ENCODE data around the gene FARSB.

FARSB gene

GRCh38 chr2:222610746-222611145 is 45.1 kb downstream of the FARSB start:
- Histone ChIP-seq H3K4me3 (no peak overlapping the region), H3K9ac (no peak overlapping the region), H3K27me3 (no peaks in the 10 kb centered on the region), H3K27ac (no peak overlapping the region), H3K4me1 (no peaks in the 10 kb centered on the region), H3K9me3 (no peaks in the 10 kb centered on the region), H4K20me1 (peaks cover 9% of the 10 kb centered on the region; the same call in 1 of the 2 replicates), H3K36me3 (peaks cover 76% of the 10 kb centered on the region), H3K4me2 (no peak overlapping the region)
- no peak for TF ChIP-seq Cebpa-rat (IDR thresholded peaks at IDR 0.05)

GRCh38 chr2:222609381-222609780 is 46.5 kb downstream of the FARSB start:
- Histone ChIP-seq H4K20me1 (peaks cover 9% of the 10 kb centered on the region; the same call in 1 of the 2 replicates), H3K4me3 (no peak overlapping the region), H3K27ac (no peak overlapping the region), H3K9ac (no peak overlapping the region), H3K27me3 (no peaks in the 10 kb centered on the region), H3K4me1 (no peaks in the 10 kb centered on the region), H3K4me2 (no peak overlapping the region), H3K9me3 (no peaks in the 10 kb centered on the region), H3K36me3 (peaks cover 79% of the 10 kb centered on the region)
- TF ChIP-seq Cebpa-rat (IDR thresholded peaks at IDR 0.05) = no peak

DNA sequence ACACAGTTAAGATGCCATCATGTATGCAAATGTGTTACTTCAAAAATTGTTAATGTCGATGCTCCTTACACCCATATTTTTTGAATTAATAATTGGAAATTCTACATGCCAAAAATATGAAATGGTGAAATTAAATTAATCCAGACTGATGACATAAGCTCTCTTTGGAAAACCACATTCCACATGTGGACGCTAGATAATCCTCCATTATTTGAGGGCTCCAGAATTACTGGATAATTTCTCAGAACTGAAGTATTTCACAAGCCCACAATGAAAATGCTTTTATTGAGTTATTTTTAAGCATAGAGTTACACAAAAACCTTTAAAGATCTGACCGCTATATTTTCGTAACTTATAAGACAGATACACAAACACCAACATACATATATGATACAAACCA is 47.8 kb downstream of the FARSB start:
- H3K9ac ChIP-seq = no peak overlapping the region
- H3K36me3 ChIP-seq = peaks cover 73% of the 10 kb centered on the region
- H3K27me3 ChIP-seq = no peaks in the 10 kb centered on the region
- peaks cover 9% of the 10 kb centered on the region; the same call in 1 of the 2 replicates for H4K20me1 ChIP-seq
- no peak for TF ChIP-seq Cebpa-rat (IDR thresholded peaks at IDR 0.05)
- H3K4me3 ChIP-seq = no peak overlapping the region
- H3K4me1 ChIP-seq = no peaks in the 10 kb centered on the region
- H3K9me3 ChIP-seq = no peaks in the 10 kb centered on the region
- H3K27ac ChIP-seq = no peak overlapping the region
- no peak overlapping the region for H3K4me2 ChIP-seq

GRCh38 chr2:222606306-222606705 is 49.6 kb downstream of the FARSB start:
- H3K36me3 ChIP-seq = peaks cover 61% of the 10 kb centered on the region
- no peak for TF ChIP-seq Cebpa-rat (IDR thresholded peaks at IDR 0.05)

GRCh38 chr2:222604749-222605515 is 51.0 kb downstream of the FARSB start:
- H3K36me3 ChIP-seq = peaks cover 55% of the 10 kb centered on the region
- peaks cover 14% of the 10 kb centered on the region for H4K20me1 ChIP-seq
- H3K4me1 ChIP-seq = no peaks in the 10 kb centered on the region
- H3K4me3 ChIP-seq = no peak overlapping the region
- H3K9me3 ChIP-seq = no peaks in the 10 kb centered on the region
- H3K27me3 ChIP-seq = no peaks in the 10 kb centered on the region
- H3K4me2 ChIP-seq = no peak overlapping the region
- no peak for TF ChIP-seq Cebpa-rat (IDR thresholded peaks at IDR 0.05)
- H3K9ac ChIP-seq = no peak overlapping the region
- H3K27ac ChIP-seq = no peak overlapping the region

More at GRCh38 chr2:222606306-222606705, 49.6 kb downstream of the FARSB start:
- Histone ChIP-seq H3K4me2 (no peak overlapping the region), H3K9me3 (no peaks in the 10 kb centered on the region), H3K27ac (no peak overlapping the region), H3K4me3 (no peak overlapping the region), H3K4me1 (no peaks in the 10 kb centered on the region), H4K20me1 (peaks cover 15% of the 10 kb centered on the region), H3K27me3 (no peaks in the 10 kb centered on the region), H3K9ac (no peak overlapping the region)

DNA sequence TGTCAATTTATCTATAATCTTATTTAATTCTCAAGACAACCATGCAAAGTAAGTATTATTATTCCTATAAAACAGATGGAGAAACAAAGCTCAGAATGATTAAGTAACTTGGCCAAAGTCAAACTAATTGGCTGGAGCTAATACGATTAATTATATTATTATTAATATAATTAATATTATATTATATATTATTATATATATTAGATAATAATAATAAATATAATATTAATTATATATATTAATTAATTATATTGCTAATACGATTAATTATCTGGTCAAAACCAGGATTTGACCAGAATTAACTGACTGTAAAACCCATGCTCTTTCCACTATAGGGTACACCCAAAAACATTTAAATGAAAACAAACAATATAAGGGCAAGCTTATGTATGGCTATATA is 52.4 kb downstream of the FARSB start:
- Histone ChIP-seq H3K27ac (no peak overlapping the region), H3K4me1 (no peaks in the 10 kb centered on the region), H3K4me2 (no peak overlapping the region), H4K20me1 (peaks cover 8% of the 10 kb centered on the region), H3K9me3 (no peaks in the 10 kb centered on the region), H3K36me3 (peaks cover 52% of the 10 kb centered on the region), H3K27me3 (no peaks in the 10 kb centered on the region), H3K4me3 (no peak overlapping the region), H3K9ac (no peak overlapping the region)
- no peak for TF ChIP-seq Cebpa-rat (IDR thresholded peaks at IDR 0.05)

- Histone ChIP-seq H4K20me1 (peaks cover 23% of the 10 kb centered on the region), H3K9ac (no peak overlapping the region), H3K36me3 (peaks cover 59% of the 10 kb centered on the region), H3K4me3 (no peak overlapping the region), H3K9me3 (no peaks in the 10 kb centered on the region), H3K27ac (no peak overlapping the region), H3K4me2 (no peak overlapping the region), H3K27me3 (no peaks in the 10 kb centered on the region), H3K4me1 (no peaks in the 10 kb centered on the region)
- TF ChIP-seq Cebpa-rat (IDR thresholded peaks at IDR 0.05) = no peak
Measured at GRCh38 chr2:222598611-222599010, 57.3 kb downstream of the FARSB start.

GRCh38 chr2:222595581-222595980 is 60.3 kb downstream of the FARSB start:
- peaks cover 83% of the 10 kb centered on the region for H3K36me3 ChIP-seq

DNA sequence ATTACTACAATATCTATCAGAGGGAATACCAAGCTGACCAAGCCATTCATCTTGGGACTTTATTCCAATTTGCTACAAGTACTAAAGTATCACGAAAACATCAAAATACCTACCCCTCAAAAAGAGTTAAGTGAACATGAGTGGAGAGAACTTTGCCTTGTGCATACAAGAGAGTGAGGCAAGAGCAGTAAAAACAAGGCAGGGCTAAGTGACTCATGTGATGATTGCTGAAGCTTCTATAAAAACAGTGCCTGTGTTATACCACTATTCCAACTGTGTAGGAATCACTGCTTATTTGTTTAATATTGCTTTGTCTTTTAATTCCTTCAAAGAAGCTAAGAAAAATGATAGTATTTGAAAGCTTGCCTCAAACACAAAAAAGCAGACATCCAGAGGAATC is 61.2 kb downstream of the FARSB start:
- H3K27ac ChIP-seq = no peak overlapping the region
- peaks cover 81% of the 10 kb centered on the region for H3K36me3 ChIP-seq
- peaks cover 17% of the 10 kb centered on the region; the same call in 1 of the 2 replicates for H4K20me1 ChIP-seq
- TF ChIP-seq Cebpa-rat (IDR thresholded peaks at IDR 0.05) = no peak
- no peaks in the 10 kb centered on the region for H3K27me3 ChIP-seq
- H3K4me1 ChIP-seq = no peaks in the 10 kb centered on the region
- H3K4me2 ChIP-seq = no peak overlapping the region
- H3K9ac ChIP-seq = no peak overlapping the region
- H3K9me3 ChIP-seq = peaks cover 6% of the 10 kb centered on the region; the same call in 1 of the 2 replicates
- no peak overlapping the region for H3K4me3 ChIP-seq

More at GRCh38 chr2:222595581-222595980, 60.3 kb downstream of the FARSB start:
- Histone ChIP-seq H3K27ac (no peak overlapping the region), H3K27me3 (no peaks in the 10 kb centered on the region), H3K4me2 (no peak overlapping the region), H4K20me1 (peaks cover 17% of the 10 kb centered on the region; the same call in 1 of the 2 replicates), H3K9ac (no peak overlapping the region), H3K4me1 (no peaks in the 10 kb centered on the region), H3K9me3 (no peaks in the 10 kb centered on the region), H3K4me3 (no peak overlapping the region)
- TF ChIP-seq Cebpa-rat (IDR thresholded peaks at IDR 0.05) = no peak

DNA sequence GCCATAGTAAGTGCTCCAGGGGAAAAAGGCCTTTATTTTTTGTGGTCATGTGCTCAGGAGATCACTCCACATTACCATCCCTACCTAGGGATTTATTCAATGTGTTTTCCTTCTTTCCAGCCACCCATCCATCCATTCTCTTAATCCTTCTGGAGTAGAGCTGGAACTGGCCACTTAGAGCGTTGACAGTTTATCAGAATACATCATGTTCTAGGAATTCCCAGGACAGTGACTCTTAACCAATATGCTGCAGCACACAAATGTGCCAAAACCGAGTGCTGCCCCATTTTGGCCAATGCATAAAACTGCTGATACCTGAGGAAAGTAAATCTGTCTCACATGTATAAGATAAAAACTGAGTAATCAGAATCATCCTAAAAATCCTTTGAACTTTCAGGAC is 63.7 kb downstream of the FARSB start:
- TF ChIP-seq Cebpa-rat (IDR thresholded peaks at IDR 0.05) = no peak
- Histone ChIP-seq H3K9ac (no peak overlapping the region), H3K4me2 (no peak overlapping the region), H3K4me3 (no peak overlapping the region), H4K20me1 (0 out of 2 replicates have a peak, but pooled peaks cover 5% of the 10 kb centered on the region), H3K27me3 (no peaks in the 10 kb centered on the region), H3K4me1 (no peaks in the 10 kb centered on the region), H3K36me3 (peaks cover 60% of the 10 kb centered on the region), H3K27ac (no peak overlapping the region), H3K9me3 (peaks cover 6% of the 10 kb centered on the region; the same call in 1 of the 2 replicates)
